ENCODE results near the gene IFT22.
A peak's percentile ranks its signal among the peaks of the same experiment; 100 is the strongest.
"Not testable (repeated sequence)": the region's sequence is repeated elsewhere in the genome, so short reads cannot be mapped to it uniquely, and the experiment has no call there.

Gene IFT22

DNA sequence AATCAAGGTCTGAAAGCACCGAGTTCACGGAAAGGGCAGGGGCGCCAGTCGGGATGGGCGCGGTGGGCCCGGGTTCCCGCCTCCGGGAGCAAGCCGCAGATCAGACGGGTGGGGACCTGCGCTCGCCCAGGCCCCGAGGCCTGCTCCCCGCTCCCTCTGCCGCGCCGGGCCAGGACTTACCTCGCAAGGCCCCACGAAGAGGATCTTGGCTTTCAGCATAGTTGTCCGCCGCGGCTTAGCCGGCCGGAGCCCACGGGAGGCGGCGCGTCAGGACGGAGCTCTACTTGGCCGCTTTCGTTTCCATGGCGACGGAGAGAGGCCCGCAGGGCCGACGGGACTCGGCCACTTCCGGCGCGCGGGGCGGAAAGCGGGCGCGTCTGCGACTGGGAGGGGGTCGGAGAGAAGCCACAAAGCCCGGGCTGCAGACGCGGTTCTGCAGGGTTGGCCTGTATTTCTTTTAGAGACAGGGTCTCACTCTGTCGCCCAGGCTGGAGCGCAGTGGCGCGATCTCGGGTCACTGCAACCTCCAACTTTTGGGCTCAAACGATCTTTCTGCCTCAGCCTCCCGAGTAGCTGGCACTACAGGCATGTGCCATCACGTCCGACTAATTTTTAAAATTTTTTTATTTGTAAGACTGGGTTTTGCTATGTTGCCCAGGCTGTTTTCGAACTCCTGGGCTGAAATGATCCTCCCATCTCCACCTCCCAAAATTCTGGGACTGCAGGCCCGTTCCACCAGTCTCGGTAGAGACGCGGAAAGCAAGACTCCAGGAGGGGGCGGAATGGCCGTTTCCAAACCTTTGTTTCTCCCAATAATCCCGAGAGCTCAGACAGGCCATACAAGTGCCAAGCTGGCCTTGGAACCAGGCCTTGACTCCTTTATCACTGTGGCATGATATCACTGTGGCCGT, at the start of gene IFT22:
Gene IFT22, minus strand, starts transcription at position 322 of the 911 bp plus-strand sequence. Its CDS starts 103 bp downstream, at position 219.
- peak; percentile 55 for DNase-seq (ENCODE audit: low read depth)

DNA sequence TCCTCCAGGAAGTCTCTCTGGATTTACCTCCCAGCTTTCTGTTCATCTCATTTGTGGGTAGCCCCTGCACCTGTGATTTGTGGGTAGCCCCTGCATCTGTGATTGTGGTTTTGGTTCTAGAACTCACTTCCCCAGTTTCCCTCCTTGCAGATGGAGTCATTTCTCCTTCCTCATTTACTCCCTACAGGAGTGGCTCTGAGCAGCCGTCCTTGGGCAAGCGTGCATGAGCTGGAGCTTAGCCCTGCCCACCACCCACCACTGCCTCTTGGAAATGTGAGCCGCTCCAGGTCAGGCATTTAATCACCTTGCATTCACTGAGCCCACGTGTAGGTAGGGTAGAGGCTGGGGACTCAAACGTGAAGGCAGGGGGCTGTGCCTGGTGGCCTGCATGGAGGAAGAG, 49.2 kb upstream of the IFT22 start:
- no peak for DNase-seq (ENCODE audit: low read depth)

DNA sequence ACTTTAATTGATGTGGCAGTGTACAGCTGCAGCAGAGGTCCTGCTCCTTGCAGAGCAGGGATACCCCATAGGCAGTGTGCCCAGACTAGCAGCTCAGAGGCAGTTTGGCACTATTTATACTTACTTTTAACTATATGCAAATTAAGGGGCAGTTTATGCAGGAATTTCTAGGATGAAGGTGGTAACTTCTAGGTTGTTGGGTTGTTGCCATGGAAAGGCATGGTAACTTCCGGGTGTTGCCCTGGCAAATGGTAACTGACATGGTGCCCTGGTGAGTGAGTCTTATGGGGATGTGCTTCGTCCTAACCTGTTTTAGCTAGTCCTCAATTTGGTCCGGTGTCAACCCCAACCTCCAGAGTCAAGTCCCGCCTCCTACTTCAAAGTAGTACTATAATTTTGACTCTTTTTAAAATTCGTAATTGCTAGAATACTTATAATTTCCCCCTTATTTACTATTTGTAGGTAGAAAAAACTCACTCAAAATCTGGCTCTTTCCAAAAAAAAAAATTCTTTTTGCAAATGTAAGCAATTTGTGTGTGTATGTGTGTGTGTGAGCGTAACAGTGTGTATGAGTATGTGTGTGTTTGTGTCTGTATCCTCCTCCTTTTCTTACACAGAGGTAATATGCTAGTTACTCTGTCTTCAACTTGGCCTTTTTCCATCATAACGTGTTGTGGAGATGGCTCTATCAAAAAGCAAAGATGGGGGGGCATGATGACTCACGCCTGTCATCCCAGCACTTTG, 47.0 kb upstream of the IFT22 start:
- DNase-seq (ENCODE audit: low read depth), result no peak

DNA sequence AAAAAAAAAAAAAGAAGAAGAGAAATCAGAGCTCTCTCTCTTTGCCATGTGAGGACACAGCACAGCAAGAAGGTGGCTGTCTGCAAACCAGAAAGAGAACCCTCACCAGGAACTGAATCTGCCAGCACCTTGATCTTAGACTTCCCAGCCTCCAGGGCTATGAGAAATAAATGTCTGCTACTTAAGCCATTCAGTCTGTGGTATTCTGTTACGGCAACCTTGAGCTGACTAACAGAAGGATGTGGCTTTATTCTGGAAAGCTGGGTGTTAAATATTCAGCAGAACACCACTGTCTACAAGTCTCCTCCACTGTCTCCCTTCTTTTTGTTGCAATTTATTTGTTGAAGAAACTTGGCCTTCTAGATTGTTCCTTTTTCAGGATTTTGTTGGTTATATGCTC, 46.1 kb upstream of the IFT22 start:
- no peak for DNase-seq (ENCODE audit: low read depth)

DNA sequence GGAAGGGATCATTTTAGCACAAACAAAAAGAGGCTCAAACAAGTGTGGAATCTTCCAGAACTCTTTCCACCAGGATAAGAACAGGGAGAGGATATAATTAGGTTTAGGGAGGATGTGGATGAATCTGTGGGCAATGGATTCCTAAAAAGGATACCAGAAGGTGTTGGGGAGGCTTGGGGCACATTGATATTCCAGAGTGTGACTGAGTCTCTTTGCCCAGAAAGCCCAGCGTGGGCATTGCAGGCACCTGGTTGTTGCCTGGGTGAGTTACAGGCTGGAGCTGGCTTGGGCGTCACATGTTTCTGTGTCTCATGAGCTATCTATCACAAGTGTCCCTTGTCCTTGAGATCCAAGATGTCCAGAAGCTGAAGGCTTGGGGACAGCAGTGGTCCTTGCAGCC, 44.3 kb upstream of the IFT22 start:
- no peak for DNase-seq (ENCODE audit: low read depth)

DNA sequence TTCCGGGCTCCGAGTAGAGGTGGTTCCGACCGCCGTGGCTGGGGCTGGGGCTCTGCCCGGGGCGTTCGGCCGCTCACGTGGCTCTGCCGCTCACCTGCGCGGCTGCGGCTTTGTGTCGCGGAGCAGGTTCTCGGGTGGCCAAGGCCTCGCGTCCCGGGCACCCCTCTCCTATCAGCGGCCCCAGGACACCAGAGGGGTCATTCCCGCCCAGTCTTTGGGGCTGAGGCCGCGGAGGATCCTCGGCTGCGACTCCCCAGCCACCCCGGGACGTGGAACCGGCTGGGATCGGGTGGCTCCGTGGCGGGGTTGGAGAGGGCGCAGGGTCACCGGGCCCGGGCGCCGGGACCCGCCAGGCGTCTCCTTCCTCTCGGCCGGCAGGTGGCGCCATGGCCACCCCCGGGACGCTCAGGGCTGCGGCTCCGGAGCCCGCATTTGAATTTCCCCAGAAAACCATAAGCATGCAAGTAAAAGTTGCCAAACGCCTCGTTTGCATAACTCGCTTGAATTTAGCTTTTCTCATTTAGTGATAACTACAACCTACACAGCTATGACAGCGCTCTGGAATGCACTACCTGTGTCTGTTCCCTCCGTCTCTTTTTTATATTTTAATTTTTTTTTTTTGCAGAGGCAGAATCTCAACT, 42.2 kb upstream of the IFT22 start:
- no peak for DNase-seq (ENCODE audit: low read depth)

DNA sequence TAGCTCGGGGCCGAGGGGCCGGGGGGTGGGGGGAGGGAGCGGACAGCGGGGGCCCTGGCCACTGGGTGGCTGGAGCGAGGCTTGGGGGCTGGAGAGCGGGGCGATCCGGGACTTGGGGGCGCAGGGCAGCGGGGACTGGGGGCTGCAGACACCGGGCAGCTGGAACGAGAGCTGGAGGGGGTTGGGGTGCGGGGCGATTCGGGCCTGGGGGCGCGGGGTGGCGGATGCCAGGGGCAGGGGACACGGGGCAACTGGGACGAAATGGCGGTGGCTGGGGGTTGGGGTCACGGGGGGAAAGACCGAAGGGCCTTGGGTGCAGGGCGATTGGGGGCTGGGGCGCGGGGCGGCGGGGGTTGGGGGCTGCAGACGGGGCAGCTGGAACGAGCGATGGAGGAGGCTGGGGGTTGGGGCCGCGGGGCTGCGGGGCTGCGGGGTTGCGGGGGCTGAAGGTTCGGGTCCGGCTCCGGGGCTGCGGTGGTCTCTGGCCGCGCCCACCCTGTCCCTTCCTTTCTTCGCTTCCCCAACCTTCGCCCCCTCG, 41.7 kb upstream of the IFT22 start:
- no peak for DNase-seq (ENCODE audit: low read depth)

DNA sequence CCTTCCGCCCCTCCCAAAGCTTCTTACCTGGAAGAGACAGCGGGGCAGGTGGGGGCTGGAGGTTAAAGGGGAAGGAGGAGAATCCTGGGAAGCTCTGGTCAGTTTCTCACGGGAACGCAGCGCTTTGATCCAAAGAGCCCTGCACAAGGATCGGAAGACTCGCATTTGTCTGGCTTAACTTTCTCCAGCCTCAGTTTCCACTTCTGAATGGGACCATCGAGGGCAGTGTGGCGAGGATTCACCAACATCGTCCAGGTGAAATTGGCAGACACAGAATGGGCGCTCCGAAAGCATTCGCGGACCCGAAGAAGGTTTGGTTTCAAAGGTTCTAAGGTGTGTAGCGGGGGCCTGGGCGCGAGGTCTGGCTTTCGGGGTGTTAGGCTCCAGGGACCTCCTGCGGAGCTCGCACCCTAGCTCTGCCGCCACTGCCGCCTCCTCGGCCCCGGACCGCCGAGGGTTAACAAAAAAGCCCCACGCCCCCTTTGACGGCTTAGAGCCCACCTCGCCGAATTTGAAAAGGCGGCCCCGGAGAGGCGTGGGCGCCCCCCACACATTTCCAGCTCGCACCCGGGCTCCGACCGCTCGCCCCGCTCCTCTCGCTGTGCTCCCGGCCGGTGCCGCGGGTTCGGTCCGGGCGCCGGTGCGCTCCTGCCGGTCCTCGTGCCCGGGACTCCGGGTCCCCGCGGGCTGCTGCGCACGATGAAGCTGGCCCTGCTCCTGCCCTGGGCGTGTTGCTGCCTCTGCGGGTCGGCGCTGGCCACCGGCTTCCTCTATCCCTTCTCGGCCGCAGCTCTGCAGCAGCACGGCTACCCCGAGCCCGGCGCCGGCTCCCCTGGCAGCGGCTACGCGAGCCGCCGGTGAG, 41.0 kb upstream of the IFT22 start, which contains the start of gene COL26A1:
Gene COL26A1, plus strand, starts transcription at position 542 of the 862 bp plus-strand sequence. Its CDS starts 158 bp downstream, at position 700.
- no peak for DNase-seq (ENCODE audit: low read depth)

DNA sequence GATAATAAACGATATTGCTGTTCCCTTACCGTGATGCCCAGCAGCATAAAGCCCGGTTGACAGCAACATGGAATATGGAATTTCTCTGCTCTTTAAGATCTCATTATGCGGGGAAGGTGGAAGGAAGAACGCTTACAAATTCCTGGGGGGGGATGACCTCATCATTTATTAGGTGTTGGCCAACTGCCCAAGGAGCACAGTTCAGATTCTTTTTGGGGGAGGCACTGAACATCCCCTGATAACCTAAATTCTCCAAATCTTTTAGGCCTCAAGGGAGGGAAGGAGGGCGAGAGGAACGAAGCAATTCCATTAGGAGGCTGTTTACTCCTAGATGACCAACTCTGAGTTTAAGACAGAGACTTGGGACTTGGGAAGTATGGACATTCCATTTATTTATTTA, 35.8 kb upstream of the IFT22 start:
- DNase-seq (ENCODE audit: low read depth), result no peak

DNA sequence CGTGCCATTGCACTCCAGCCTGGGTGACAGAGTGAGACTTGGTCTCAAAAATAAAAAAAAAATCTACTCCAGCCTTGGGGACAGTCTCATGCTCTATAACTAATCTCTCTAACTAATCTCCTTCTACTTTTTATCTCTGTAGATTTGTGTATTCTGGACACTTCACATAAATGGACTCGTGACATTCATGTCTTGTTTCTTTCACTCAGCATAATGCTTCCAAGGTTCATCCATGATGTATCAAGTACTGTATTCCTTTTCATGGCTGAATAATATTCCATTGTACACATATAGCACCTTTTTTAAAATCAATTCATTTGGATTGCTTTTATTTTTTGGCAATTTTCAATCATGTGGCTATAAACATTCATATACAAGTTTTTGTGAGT, 31.3 kb upstream of the IFT22 start:
- DNase-seq (ENCODE audit: low read depth), result no peak

DNA sequence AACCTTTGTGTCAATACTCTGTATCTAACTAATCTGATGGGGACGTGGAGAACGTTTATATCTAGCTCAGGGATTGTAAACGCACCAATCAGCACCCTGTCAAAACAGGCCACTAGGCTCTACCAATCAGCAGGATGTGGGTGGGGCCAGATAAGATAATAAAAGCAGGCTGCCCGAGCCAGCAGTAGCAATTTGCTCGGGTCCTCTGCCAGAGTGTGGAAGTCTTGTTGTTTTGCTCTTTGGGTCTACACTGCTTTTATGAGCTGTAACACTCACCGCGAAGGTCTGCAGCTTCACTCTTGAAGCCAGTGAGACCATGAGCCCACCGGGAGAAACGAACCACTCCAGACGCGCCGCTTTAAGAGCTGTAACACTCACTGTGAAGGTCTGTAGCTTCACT, 27.7 kb upstream of the IFT22 start:
- not testable (repeated sequence) for DNase-seq (ENCODE audit: low read depth)

DNA sequence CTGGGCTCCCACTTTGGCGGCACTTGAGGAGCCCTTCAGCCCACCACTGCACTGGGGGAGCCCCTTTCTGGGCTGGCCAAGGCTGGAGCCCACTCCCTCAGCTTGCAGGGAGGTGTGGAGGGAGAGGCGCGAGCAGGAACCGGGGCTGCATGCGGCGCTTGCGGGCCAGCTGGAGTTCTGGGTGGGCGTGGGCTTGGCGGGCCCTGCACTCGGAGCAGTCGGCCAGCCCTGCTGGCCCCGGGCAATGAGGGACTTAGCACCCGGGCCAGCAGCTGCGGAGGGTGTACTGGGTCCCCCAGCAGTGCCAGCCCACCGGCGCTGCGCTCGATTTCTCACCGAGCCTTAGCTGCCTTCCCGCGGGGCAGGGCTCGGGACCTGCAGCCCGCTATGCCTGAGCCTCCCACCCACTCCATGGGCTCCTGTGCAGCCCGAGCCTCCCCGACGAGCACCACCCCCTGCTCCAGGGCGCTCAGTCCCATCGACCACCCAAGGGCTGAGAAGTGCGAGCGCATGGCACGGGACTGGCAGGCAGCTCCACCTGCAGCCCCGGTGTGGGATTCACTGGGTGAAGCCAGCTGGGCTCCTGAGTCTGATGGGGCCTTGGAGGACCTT, 26.9 kb upstream of the IFT22 start:
- not testable (repeated sequence) for DNase-seq (ENCODE audit: low read depth)

DNA sequence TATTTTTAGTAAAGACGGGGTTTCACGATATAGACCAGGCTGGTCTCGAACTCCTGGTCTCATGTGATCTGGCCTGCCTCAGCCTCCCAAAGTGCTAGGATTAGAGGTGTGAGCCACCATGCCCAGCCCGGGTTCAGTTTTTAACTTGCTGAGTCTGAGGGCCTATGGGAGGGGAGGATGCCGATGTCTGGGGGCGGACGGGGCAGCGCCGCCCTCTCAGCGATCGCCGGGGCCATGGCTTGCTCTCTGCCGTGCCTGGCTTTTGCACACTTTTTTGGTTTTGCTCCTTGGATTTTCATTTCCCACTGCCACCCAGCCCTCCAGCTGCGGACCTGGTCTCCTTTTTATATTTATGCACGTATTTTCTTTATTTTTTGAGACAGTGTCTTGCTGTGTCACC, 25.9 kb upstream of the IFT22 start:
- DNase-seq (ENCODE audit: low read depth), result no peak

DNA sequence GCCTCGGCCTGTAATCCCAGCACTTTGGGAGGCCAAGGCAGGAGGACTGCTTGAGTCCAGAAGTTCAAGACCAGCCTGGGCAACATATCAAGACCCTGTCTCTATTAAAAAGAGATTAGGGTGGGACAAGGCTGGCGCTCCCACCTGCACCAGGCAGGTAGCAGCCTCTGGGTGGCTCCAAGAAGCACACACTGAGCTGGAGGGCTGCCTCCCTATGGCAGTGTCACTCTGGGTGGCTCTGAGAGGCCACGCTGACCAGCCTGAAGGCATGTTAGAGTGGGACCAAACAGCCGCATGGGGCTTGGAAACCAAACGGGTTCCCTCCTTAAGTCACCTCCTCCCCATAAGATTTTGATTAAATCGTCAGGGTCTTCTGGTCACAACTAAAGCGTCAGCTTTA, 21.3 kb upstream of the IFT22 start:
- DNase-seq (ENCODE audit: low read depth), result no peak

DNA sequence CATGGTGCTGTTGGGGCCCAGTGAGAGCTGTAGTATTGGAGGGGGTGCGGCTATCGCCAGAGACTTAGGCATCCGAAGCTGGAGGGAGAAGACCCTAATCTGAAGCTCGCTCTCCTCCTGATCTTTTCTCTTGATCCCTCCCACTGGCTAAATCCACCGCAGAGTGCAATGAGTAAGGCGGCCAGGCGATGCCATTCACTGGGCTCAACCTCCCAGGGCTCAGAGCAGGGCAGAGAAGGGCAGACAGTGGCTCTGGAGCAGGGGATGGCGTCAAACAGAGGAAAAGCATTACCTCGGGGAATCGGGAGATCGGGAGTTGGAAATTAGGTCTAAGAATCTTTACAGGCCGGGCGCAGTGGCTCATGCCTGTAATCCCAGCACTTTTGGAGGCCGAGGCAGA, 18.8 kb upstream of the IFT22 start:
- DNase-seq (ENCODE audit: low read depth), result no peak

DNA sequence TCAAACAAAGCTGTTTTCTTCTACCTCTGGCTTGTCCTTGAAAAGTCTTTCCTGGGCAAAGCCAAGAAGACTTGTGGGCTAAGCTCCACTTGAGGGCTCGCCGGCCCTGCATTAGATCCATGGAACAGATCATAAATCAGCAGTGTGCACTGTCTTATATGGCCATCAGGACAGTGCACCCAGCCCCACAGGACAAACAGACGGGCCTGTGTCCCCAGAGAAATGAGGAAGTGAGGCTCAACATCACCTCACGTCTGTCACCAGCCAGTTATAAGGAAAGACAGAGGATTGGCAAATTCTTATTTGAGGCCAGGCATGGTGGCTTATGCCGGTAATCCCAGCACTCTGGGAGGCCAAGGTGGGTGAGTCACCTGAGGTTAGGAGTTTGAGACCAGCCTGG, 12.3 kb upstream of the IFT22 start:
- DNase-seq (ENCODE audit: low read depth), result no peak

DNA sequence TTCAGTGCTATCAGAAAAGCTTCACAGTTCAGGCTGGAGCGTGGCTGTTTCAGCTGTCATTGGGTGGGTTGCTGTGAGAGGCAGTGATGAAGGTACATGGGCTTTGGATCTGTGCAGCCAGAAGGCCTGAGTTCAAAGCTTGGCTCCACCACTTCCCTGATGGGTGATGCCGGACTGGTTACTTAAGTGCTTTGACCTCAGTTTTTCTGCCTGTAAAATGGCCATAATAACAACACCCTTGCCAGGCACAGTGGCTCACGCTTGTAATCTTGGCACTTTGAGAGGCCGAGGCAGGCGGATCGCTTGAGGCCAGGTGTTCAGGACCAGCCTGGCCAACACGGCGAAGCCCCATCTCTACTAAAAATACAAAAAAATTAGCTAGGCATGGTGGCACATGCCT, 10.4 kb upstream of the IFT22 start:
- DNase-seq (ENCODE audit: low read depth), result no peak

DNA sequence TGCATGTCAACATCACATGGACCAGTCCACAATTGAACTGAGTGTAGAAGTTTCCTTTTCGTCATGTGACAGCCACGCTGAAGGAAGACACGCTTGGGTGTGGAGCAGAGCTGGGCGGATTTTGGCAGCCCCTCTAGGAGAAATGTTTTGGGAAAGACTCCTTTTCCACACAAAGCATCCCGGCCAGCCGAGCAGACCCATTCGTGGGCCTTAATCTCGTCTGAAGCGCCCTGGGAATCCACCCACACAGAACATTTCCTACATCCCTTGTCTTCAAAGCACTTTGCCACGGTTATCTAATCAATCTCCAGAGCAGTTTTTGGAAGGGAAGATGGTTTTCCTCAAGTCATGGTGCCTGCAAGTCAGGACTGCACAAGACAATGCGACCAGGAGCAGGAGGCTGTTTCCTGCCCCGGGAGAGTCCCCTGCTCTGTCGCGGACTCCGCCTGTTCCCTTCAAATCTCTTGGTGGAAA, 8.4 kb upstream of the IFT22 start:
- DNase-seq (ENCODE audit: low read depth), result no peak

DNA sequence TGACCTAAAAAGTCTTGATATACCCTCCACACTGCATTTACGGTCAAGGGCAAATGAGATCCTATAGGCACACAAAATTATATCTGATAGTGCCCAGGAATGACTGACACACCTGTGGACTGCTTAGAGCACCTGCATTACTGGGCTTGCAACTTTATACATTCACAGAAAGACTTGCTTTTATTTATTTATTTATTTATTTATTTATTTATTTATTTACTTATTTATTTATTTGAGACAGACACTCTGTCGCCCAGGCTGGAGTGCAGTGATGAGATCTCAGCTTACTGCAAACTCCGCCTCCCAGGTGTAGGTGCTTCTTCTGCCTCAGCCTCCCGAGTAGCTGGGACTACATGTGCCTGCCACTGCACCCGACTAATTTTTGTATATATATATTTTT, 6.5 kb upstream of the IFT22 start:
- DNase-seq (ENCODE audit: low read depth), result no peak

DNA sequence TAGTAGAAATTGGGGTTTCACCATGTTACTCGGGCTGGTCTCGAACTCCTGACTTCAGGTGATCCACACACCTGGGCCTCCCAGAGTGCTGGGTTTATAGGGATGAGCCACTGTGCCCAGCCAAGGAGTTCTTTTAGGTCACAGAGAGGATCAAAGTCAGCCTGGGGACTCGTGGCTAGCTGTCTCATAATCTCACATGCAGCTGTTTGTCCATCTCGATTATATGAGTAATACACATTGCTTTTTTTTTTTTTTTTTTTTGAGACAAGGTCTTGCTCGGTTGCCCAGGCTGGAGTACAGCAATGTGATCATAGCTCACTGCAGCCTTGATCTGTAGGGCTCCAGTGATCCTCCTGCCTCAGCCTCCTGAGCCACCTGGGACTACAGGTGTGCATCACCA, 2.2 kb downstream of the IFT22 start:
- DNase-seq (ENCODE audit: low read depth), result no peak

DNA sequence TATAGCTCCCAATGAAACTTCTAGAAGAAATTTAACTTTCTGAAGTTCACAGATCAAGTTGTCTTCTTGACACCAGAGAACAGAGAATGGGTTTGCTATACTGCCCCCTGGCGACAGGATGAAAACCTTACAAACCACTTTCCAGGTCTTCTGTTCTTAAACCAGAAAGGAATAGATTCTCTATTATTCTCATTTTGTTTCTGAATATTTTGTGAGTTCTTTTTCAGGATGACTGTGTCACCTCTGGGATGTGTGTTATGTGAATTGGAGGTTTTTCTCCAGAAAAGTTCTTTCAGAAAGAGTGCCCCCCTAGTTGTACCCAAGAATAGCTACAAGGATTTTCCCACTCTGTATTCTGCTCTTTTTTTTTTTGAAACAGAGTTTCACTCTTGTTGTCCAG, 6.3 kb downstream of the IFT22 start:
- no peak for DNase-seq (ENCODE audit: low read depth)
